K562 (cell line): Measurements from ENCODE around the gene DMXL1. TPM values are rescaled to one million over a fixed set of nuclear protein-coding genes. Genes with fewer than 3 reads are reported as not detected.
A peak's percentile ranks its signal among the peaks of the same experiment; 100 is the strongest.

Experiments used
- ARID3A ChIP-seq: IDR thresholded peaks from 2 replicates; pipeline ENCODE4 v1.6.1; 2012; ENCODE audit warnings: low read depth, low read length, improper control_type of control experiment, borderline replicate concordance
- BRF2 ChIP-seq: IDR thresholded peaks from 3 replicates; pipeline ENCODE4 v1.6.1; 2011; ENCODE audit warnings: borderline replicate concordance, mild to moderate bottlenecking; ENCODE audit not compliant: insufficient read length, insufficient read depth
- FOXA3 ChIP-seq, 2 experiments: fragments of 450-650 bp in 1 of 2; sonication (generic) in 1 of 2; formaldehyde crosslinking; IDR thresholded peaks in 1 of 2; conservative IDR thresholded peaks in 1 of 2; 2 replicates each; pipeline versions ENCODE4 v1.4.0 to v1.8.0; 2020 to 2022; ENCODE audit warnings: mild to moderate bottlenecking in 2 of 2, missing genetic modification reagents in 1 of 2
- GABPA ChIP-seq: fragments of 200-800 bp; sonication (Bioruptor generic); conservative IDR thresholded peaks from 2 replicates; pipeline ENCODE4 v1.6.1; 2016; ENCODE audit warnings: low read depth, missing genetic modification characterization, missing compliant biosample characterization
- GATAD2A ChIP-seq: fragments of 450-650 bp; IDR thresholded peaks from 2 replicates; pipeline ENCODE4 v1.6.1; 2017
- HNRNPK ChIP-seq: fragments of 200-400 bp; formaldehyde crosslinking; IDR thresholded peaks from one replicate; pipeline ENCODE4 v1.6.1; 2018; ENCODE audit warnings: mild to moderate bottlenecking, low read depth, low read length; ENCODE audit not compliant: poor library complexity, severe bottlenecking
- HSF4 ChIP-seq: fragments of 250-450 bp; sonication (Bioruptor Pico); IDR thresholded peaks from 2 replicates; pipeline ENCODE4 v2.1.2; 2022; ENCODE audit warnings: mild to moderate bottlenecking, moderate library complexity, borderline replicate concordance
- JUN ChIP-seq, 2 experiments: sonication (generic) in 1 of 2; formaldehyde crosslinking in 1 of 2; IDR thresholded peaks; 2 replicates each; pipeline versions ENCODE4 v1.6.1 to v1.8.0; 2012 to 2022; ENCODE audit warnings: borderline replicate concordance in 2 of 2, mild to moderate bottlenecking in 2 of 2, improper control_type of control experiment in 1 of 2, low read depth in 1 of 2, low read length in 1 of 2, missing genetic modification reagents in 1 of 2
- TBP ChIP-seq: optimal IDR thresholded peaks from 2 replicates; pipeline ENCODE3; 2011; ENCODE audit warnings: low read depth, low read length, improper control_type of control experiment
- ZC3H4 ChIP-seq: sonication (generic); formaldehyde crosslinking; IDR thresholded peaks from 2 replicates; pipeline ENCODE4 v1.9.0; 2021; ENCODE audit warnings: missing genetic modification reagents, borderline replicate concordance
- ZNF224 ChIP-seq: sonication (generic); formaldehyde crosslinking; IDR thresholded peaks from 2 replicates; pipeline ENCODE4 v1.8.0; 2022; ENCODE audit warnings: mild to moderate bottlenecking, missing genetic modification reagents
- polyA plus RNA-seq, 8 experiments: library from polyadenylated mRNA; depleted of rRNA in 4 of 8; stranded (reverse) in 5 of 8; unstranded in 3 of 8; fragments of >200 nt; fragmentation: Nextera tagmentation in 2 of 8; fragmentation: Illumina TruSeq in 1 of 8; extraction: Ambion mirVana in 2 of 8; extraction: Trizol in 1 of 8; gene quantifications; 2 replicates each; pipeline versions ENCODE4 v1.2.1 to v1.2.3, GENCODE V29; 2011 to 2014; ENCODE audit warnings: inconsistent platforms in 1 of 8, missing spikeins in 1 of 8
- total RNA-seq, 7 experiments: library from RNA; depleted of rRNA in 6 of 7; stranded (reverse); fragments of >200 nt in 6 of 7; fragmentation: Illumina TruSeq in 2 of 7; extraction: Trizol in 2 of 7; gene quantifications; 2 replicates each; pipeline versions ENCODE4 v1.2.1 to v1.2.3, GENCODE V29; 2011 to 2021; ENCODE audit warnings: low replicate concordance in 1 of 7
- TF ChIP-seq, protein P1 (sequence below), 2 experiments: fragments of 450-650 bp; IDR thresholded peaks; 2 replicates each; pipeline ENCODE4 v1.6.1; 2016
- TF ChIP-seq, protein P2 (sequence below): sonication (generic); formaldehyde crosslinking; IDR thresholded peaks from 2 replicates; pipeline ENCODE4 v1.8.1; 2023; ENCODE audit warnings: missing genetic modification reagents, mild to moderate bottlenecking, borderline replicate concordance
- TF ChIP-seq, protein P3 (sequence below): fragments of 250-450 bp; sonication (Bioruptor Pico); IDR thresholded peaks from 2 replicates; pipeline ENCODE4 v1.8.0; 2021; ENCODE audit warnings: mild to moderate bottlenecking, moderate library complexity

DMXL1 gene
- total and polyA plus RNA-seq, 9 of the 15 experiments (the other 6 are each of a cell fraction or from before 2014, with no cell fraction given): 8.3 to 40.3 (median 30.6) TPM

- TF ChIP-seq ZC3H4 (CRISPR knock-in tag) (0 out of 2 replicates have a peak, but pooled peaks have one; percentile 78), HNRNPK (peak; percentile 86), JUN (IDR thresholded peaks at IDR 0.05; ENCODE audit: borderline replicate concordance, low read depth, low read length) (no peak), JUN (CRISPR knock-in tag; IDR thresholded peaks at IDR 0.05; ENCODE audit: borderline replicate concordance) (peak; percentile 35; the same call in 1 of the 2 replicates), HSF4 (CRISPR knock-in tag) (no peak), GABPA (tag) (0 out of 2 replicates have a peak, but pooled peaks have one; percentile 13), GATAD2A (no peak), ARID3A (0 out of 2 replicates have a peak, but pooled peaks have one; percentile 30), ZNF224 (CRISPR knock-in tag) (no peak), BRF2 (no peak), TBP (peak; percentile 89), FOXA3 (CRISPR knock-in tag; conservative IDR thresholded peaks at IDR 0.05 in 1 of 2, IDR thresholded peaks at IDR 0.05 in 1 of 2) (0 out of 4 replicates have a peak, but pooled peaks of 1 of the 2 experiments have one; percentile 20)
- TF ChIP-seq, protein P1, sequence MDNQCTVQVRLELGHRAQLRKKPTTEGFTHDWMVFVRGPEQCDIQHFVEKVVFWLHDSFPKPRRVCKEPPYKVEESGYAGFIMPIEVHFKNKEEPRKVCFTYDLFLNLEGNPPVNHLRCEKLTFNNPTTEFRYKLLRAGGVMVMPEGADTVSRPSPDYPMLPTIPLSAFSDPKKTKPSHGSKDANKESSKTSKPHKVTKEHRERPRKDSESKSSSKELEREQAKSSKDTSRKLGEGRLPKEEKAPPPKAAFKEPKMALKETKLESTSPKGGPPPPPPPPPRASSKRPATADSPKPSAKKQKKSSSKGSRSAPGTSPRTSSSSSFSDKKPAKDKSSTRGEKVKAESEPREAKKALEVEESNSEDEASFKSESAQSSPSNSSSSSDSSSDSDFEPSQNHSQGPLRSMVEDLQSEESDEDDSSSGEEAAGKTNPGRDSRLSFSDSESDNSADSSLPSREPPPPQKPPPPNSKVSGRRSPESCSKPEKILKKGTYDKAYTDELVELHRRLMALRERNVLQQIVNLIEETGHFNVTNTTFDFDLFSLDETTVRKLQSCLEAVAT (IDR thresholded peaks at IDR 0.05): peak; percentile 48 to 78; a peak in 2 of 4 replicates
- TF ChIP-seq, protein P2, sequence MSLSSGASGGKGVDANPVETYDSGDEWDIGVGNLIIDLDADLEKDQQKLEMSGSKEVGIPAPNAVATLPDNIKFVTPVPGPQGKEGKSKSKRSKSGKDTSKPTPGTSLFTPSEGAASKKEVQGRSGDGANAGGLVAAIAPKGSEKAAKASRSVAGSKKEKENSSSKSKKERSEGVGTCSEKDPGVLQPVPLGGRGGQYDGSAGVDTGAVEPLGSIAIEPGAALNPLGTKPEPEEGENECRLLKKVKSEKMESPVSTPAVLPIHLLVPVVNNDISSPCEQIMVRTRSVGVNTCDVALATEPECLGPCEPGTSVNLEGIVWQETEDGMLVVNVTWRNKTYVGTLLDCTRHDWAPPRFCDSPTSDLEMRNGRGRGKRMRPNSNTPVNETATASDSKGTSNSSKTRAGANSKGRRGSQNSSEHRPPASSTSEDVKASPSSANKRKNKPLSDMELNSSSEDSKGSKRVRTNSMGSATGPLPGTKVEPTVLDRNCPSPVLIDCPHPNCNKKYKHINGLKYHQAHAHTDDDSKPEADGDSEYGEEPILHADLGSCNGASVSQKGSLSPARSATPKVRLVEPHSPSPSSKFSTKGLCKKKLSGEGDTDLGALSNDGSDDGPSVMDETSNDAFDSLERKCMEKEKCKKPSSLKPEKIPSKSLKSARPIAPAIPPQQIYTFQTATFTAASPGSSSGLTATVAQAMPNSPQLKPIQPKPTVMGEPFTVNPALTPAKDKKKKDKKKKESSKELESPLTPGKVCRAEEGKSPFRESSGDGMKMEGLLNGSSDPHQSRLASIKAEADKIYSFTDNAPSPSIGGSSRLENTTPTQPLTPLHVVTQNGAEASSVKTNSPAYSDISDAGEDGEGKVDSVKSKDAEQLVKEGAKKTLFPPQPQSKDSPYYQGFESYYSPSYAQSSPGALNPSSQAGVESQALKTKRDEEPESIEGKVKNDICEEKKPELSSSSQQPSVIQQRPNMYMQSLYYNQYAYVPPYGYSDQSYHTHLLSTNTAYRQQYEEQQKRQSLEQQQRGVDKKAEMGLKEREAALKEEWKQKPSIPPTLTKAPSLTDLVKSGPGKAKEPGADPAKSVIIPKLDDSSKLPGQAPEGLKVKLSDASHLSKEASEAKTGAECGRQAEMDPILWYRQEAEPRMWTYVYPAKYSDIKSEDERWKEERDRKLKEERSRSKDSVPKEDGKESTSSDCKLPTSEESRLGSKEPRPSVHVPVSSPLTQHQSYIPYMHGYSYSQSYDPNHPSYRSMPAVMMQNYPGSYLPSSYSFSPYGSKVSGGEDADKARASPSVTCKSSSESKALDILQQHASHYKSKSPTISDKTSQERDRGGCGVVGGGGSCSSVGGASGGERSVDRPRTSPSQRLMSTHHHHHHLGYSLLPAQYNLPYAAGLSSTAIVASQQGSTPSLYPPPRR (CRISPR knock-in tag): peak; percentile 83; the same call in 1 of the 2 replicates
- TF ChIP-seq, protein P3, sequence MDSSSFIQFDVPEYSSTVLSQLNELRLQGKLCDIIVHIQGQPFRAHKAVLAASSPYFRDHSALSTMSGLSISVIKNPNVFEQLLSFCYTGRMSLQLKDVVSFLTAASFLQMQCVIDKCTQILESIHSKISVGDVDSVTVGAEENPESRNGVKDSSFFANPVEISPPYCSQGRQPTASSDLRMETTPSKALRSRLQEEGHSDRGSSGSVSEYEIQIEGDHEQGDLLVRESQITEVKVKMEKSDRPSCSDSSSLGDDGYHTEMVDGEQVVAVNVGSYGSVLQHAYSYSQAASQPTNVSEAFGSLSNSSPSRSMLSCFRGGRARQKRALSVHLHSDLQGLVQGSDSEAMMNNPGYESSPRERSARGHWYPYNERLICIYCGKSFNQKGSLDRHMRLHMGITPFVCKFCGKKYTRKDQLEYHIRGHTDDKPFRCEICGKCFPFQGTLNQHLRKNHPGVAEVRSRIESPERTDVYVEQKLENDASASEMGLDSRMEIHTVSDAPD (CRISPR knock-in tag): no peak
These were observed at the start of gene DMXL1 (continued) for GRCh38 chr5:119070828-119071560.
